IMR-90 (cell line): ENCODE data around the gene IQCK. TPM values are rescaled to one million over a fixed set of nuclear protein-coding genes. Genes with fewer than 3 reads are reported as not detected.

Experiments
- ATAC-seq: fragments of 200-7000 bp; cut with Tn5 transposase; 2 replicates; pipeline ENCODE4 v1.9.1; 2020; ENCODE audit warnings: low read depth, mild to moderate bottlenecking, moderate library complexity
- BruUV-seq: library from RNA; stranded (reverse); fragments of 400-500 nt; replicated peaks from 2 replicates; lab custom pipeline; 2021; lab: Mats Ljungman, UMichigan
- CTCF ChIA-PET: fragments of 300-600 bp; formaldehyde crosslinking; extraction: SDS; loops from one replicate; lab custom pipeline; 2021; ENCODE audit warnings: antibody characterized with exemption; lab: Yijun Ruan, JAX
- POLR2A ChIA-PET: fragments of 300-600 bp; sonication (Branson Sonifier 250); formaldehyde crosslinking; loops from one replicate; lab custom pipeline; 2022; ENCODE audit warnings: antibody characterized with exemption; ENCODE audit not compliant: unreplicated experiment; lab: Charles Lee
- DNase-seq: peaks from one replicate; pipeline ENCODE4 v3.0.0; 2013
- H2AFZ ChIP-seq: replicated peaks from 2 replicates; pipeline ENCODE3; 2013; ENCODE audit warnings: low read length, mild to moderate bottlenecking; ENCODE audit not compliant: poor library complexity
- H2AK5ac ChIP-seq: 2 replicates; pipeline ENCODE4 v1.6.1; 2013; ENCODE audit warnings: low read depth, low read length, inconsistent platforms
- H2AK9ac ChIP-seq: replicated peaks from 2 replicates; pipeline ENCODE3; 2013; ENCODE audit warnings: mild to moderate bottlenecking, low read depth, low read length, moderate library complexity; ENCODE audit not compliant: poor library complexity
- H2BK120ac ChIP-seq: 2 replicates; pipeline ENCODE4 v1.6.1; 2013; ENCODE audit warnings: low read depth, low read length, inconsistent platforms
- H2BK15ac ChIP-seq: 3 replicates; pipeline ENCODE4 v1.6.1; 2013; ENCODE audit warnings: low read depth, low read length, inconsistent platforms
- H2BK20ac ChIP-seq: 2 replicates; pipeline ENCODE4 v1.6.1; 2013; ENCODE audit warnings: low read depth, mild to moderate bottlenecking, inconsistent platforms, low read length, moderate library complexity
- H2BK5ac ChIP-seq: 2 replicates; pipeline ENCODE4 v1.6.1; 2013; ENCODE audit warnings: mild to moderate bottlenecking, low read depth, low read length, inconsistent platforms; ENCODE audit not compliant: poor library complexity, severe bottlenecking
- H3K14ac ChIP-seq: replicated peaks from 2 replicates; pipeline ENCODE4 v1.6.1; 2013; ENCODE audit warnings: low read depth, low read length, inconsistent platforms
- H3K18ac ChIP-seq: 2 replicates; pipeline ENCODE4 v1.6.1; 2013; ENCODE audit warnings: low read depth, low read length, control low read depth
- H3K23ac ChIP-seq: 2 replicates; pipeline ENCODE4 v1.6.1; 2013; ENCODE audit warnings: low read depth, low read length, inconsistent platforms
- H3K27ac ChIP-seq: 2 replicates; pipeline ENCODE4 v1.5.1; 2013; ENCODE audit warnings: mild to moderate bottlenecking, control low read depth, low read length; ENCODE audit not compliant: insufficient read depth
- H3K27me3 ChIP-seq: 2 replicates; pipeline ENCODE4 v1.6.1; 2013; ENCODE audit warnings: low read length; ENCODE audit not compliant: control insufficient read depth, insufficient read depth
- H3K36me3 ChIP-seq: 2 replicates; pipeline ENCODE4 v1.6.1; 2013; ENCODE audit warnings: low read length, mixed read lengths; ENCODE audit not compliant: control insufficient read depth, insufficient read depth
- H3K4ac ChIP-seq: 2 replicates; pipeline ENCODE4 v1.6.1; 2013; ENCODE audit warnings: low read depth, low read length, inconsistent platforms
- H3K4me1 ChIP-seq: 2 replicates; pipeline ENCODE4 v1.6.1; 2013; ENCODE audit warnings: low read length, mixed read lengths; ENCODE audit not compliant: control insufficient read depth, insufficient read depth
- H3K4me2 ChIP-seq: 2 replicates; pipeline ENCODE4 v1.6.1; 2013; ENCODE audit warnings: low read depth, mild to moderate bottlenecking, control low read depth, low read length, moderate library complexity
- H3K4me3 ChIP-seq: 2 replicates; pipeline ENCODE4 v1.5.1; 2013; ENCODE audit warnings: low read depth, mild to moderate bottlenecking, control low read depth, low read length, moderate library complexity; ENCODE audit not compliant: insufficient read depth
- H3K56ac ChIP-seq: 2 replicates; pipeline ENCODE4 v1.6.1; 2013; ENCODE audit warnings: low read length, inconsistent platforms; ENCODE audit not compliant: insufficient read depth; ENCODE audit errors: extremely low read depth
- H3K79me1 ChIP-seq, 2 experiments: 2 replicates each; pipeline ENCODE4 v1.6.1; 2013; ENCODE audit warnings: low read length in 2 of 2, inconsistent platforms in 1 of 2, low read depth in 1 of 2
- H3K9ac ChIP-seq: 2 replicates; pipeline ENCODE4 v1.6.1; 2013; ENCODE audit warnings: low read depth, low read length, control low read depth
- H3K9me1 ChIP-seq: 2 replicates; pipeline ENCODE4 v1.6.1; 2013; ENCODE audit warnings: low read length, inconsistent platforms; ENCODE audit not compliant: insufficient read depth
- H3K9me3 ChIP-seq: 2 replicates; pipeline ENCODE4 v1.6.1; 2013; ENCODE audit warnings: low read length; ENCODE audit not compliant: control insufficient read depth, insufficient read depth
- H4K20me1 ChIP-seq: 2 replicates; pipeline ENCODE4 v1.6.1; 2013; ENCODE audit warnings: low read length, inconsistent platforms; ENCODE audit not compliant: insufficient read depth
- H4K5ac ChIP-seq: 2 replicates; pipeline ENCODE4 v1.6.1; 2013; ENCODE audit warnings: mild to moderate bottlenecking, low read depth, low read length, control low read depth
- H4K8ac ChIP-seq, 2 experiments: 2 replicates each; pipeline ENCODE4 v1.6.1; 2013; ENCODE audit warnings: low read depth in 2 of 2, low read length in 2 of 2, control low read depth in 1 of 2, inconsistent platforms in 1 of 2
- H4K91ac ChIP-seq: 2 replicates; pipeline ENCODE4 v1.6.1; 2013; ENCODE audit warnings: low read depth, low read length, inconsistent platforms; ENCODE audit not compliant: insufficient read depth
- BHLHE40 ChIP-seq: fragments of 150-350 bp; IDR thresholded peaks from 2 replicates; pipeline ENCODE4 v1.6.1; 2016; ENCODE audit warnings: mild to moderate bottlenecking, low read depth, low read length
- CEBPB ChIP-seq: IDR thresholded peaks from 2 replicates; pipeline ENCODE4 v1.6.1; 2012; ENCODE audit warnings: low read depth, low read length, improper control_type of control experiment
- CHD1 ChIP-seq: IDR thresholded peaks from 2 replicates; pipeline ENCODE4 v1.6.1; 2012; ENCODE audit warnings: low read depth, low read length, improper control_type of control experiment
- FOS ChIP-seq: fragments of 150-350 bp; IDR thresholded peaks from 2 replicates; pipeline ENCODE4 v1.6.1; 2016; ENCODE audit warnings: low read depth, low read length
- MAFK ChIP-seq: IDR thresholded peaks from 2 replicates; pipeline ENCODE4 v1.6.1; 2012; ENCODE audit warnings: low read depth, low read length, improper control_type of control experiment
- MAZ ChIP-seq: IDR thresholded peaks from 2 replicates; pipeline ENCODE4 v1.6.1; 2012; ENCODE audit warnings: low read depth, mild to moderate bottlenecking, low read length, improper control_type of control experiment, moderate library complexity, borderline replicate concordance
- MXI1 ChIP-seq: IDR thresholded peaks from 2 replicates; pipeline ENCODE4 v1.6.1; 2012; ENCODE audit warnings: low read depth, mild to moderate bottlenecking, low read length, moderate library complexity, borderline replicate concordance
- NFE2L2 ChIP-seq: fragments of 150-350 bp; IDR thresholded peaks from 2 replicates; pipeline ENCODE4 v1.6.1; 2016; ENCODE audit warnings: low read depth, mild to moderate bottlenecking, low read length
- POLR2A ChIP-seq: IDR thresholded peaks from 2 replicates; pipeline ENCODE4 v1.6.1; 2012; ENCODE audit warnings: mild to moderate bottlenecking, low read depth, low read length
- RAD21 ChIP-seq: IDR thresholded peaks from 2 replicates; pipeline ENCODE4 v1.6.1; 2012; ENCODE audit warnings: low read length, improper control_type of control experiment
- RCOR1 ChIP-seq: IDR thresholded peaks from 2 replicates; pipeline ENCODE4 v1.6.1; 2012; ENCODE audit warnings: mild to moderate bottlenecking, low read length, improper control_type of control experiment; ENCODE audit not compliant: insufficient replicate concordance
- RFX5 ChIP-seq: IDR thresholded peaks from 2 replicates; pipeline ENCODE4 v1.8.0; 2012; ENCODE audit warnings: low read depth, mild to moderate bottlenecking, low read length, moderate library complexity
- SMC3 ChIP-seq: fragments of 150-350 bp; IDR thresholded peaks from 2 replicates; pipeline ENCODE4 v1.6.1; 2016; ENCODE audit warnings: low read depth, mild to moderate bottlenecking, antibody characterized with exemption, low read length, moderate library complexity
- WGBS, 2 experiments: methylation state at CpG; one replicate each; pipeline versions ENCODE4 v1.1.5 to v1.1.7; 2013; ENCODE audit warnings: missing lambda C conversion rate in 2 of 2; ENCODE audit not compliant: insufficient read length in 1 of 2; ENCODE audit errors: extremely low coverage in 2 of 2; 5-methylcytosine and 5-hydroxymethylcytosine counted together
- dilution Hi-C: fragments of 300-500 bp; cut with HindIII; formaldehyde crosslinking; loops from one replicate; pipeline ENCODE4 v1.14.3; 2018; ENCODE audit warnings: low sequenced_read_pairs; ENCODE audit not compliant: unreplicated experiment
- in situ Hi-C: fragments of 300-500 bp; cut with MboI; formaldehyde crosslinking; loops from 3 replicates; pipeline ENCODE4 v1.14.3; 2019; ENCODE audit warnings: low sequenced_read_pairs, inconsistent platforms, mixed read lengths
- intact Hi-C: fragments of 100-400 bp; cut with micrococcal nuclease; formaldehyde crosslinking; loops from 2 replicates; pipeline ENCODE4 v1.10.0; 2022
- polyA plus RNA-seq, 3 experiments: library from polyadenylated mRNA; depleted of rRNA; stranded (reverse); fragments of >200 nt; gene quantifications; 2 replicates each; pipeline ENCODE4 v1.2.3, GENCODE V29; 2012; ENCODE audit warnings: low replicate concordance in 1 of 3
- total RNA-seq: library from RNA; depleted of rRNA; stranded (reverse); fragments of >200 nt; gene quantifications from 2 replicates; pipeline ENCODE4 v1.2.3, GENCODE V29; 2012
- TF ChIP-seq, protein P1 (sequence below): fragments of 150-350 bp; IDR thresholded peaks from 2 replicates; pipeline ENCODE4 v1.6.1; 2017; ENCODE audit warnings: mild to moderate bottlenecking, antibody characterized with exemption, low read length, low read depth
- TF ChIP-seq, protein P2 (sequence below): conservative IDR thresholded peaks from 2 replicates; pipeline ENCODE4 v1.5.1; 2012; ENCODE audit warnings: mild to moderate bottlenecking, low read depth, low read length, improper control_type of control experiment
- TF ChIP-seq, protein P3 (sequence below): fragments of 150-350 bp; IDR thresholded peaks from 2 replicates; pipeline ENCODE4 v1.6.1; 2016; ENCODE audit warnings: low read depth, mild to moderate bottlenecking, low read length, moderate library complexity, borderline replicate concordance

IQCK gene
- total and polyA plus RNA-seq, 2 of the 4 experiments (the other 2 are of a cell fraction): 4.1 to 5.4 TPM

DNA sequence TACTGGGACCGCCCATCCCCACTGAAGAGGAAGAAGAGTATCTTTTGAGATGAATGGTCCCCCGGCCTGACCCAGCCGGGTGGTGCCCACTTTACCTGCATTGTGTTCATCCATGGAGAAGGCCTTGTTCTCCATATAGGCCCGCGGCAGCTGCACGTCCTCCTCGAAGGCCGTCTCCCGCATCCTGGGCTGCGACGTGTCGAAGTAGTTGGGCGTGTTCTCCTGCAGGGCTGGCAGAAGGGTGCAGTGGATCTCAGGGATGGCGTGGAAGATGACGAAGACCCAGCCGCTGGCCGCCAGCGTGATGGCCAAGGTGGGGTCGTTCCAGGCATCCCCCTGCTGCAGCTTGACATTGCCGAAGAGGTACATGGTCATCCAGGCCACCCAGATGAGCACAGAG is 153.7 kb downstream of the IQCK start:
- Histone ChIP-seq H3K4me3 (no peak overlapping the region), H3K79me1 (peaks cover 0 to 3% of the 10 kb centered on the region in 2 experiments; a peak in 1 of 4 replicates), H3K4me1 (no peaks in the 10 kb centered on the region), H3K4ac (no peak overlapping the region), H3K18ac (no peak overlapping the region), H3K36me3 (peaks cover 7% of the 10 kb centered on the region; the same call in 1 of the 2 replicates), H4K91ac (no peak overlapping the region), H2BK15ac (no peak overlapping the region), H2AK5ac (no peak overlapping the region), H2AK9ac (no peak overlapping the region), H3K14ac (no peak overlapping the region), H3K9me1 (peaks cover 13% of the 10 kb centered on the region; the same call in 1 of the 2 replicates), H2BK120ac (no peak overlapping the region), H4K8ac (no peak overlapping the region), H3K27ac (no peak overlapping the region), H3K56ac (no peak overlapping the region), H3K4me2 (no peak overlapping the region), H2BK20ac (no peak overlapping the region), H3K27me3 (no peaks in the 10 kb centered on the region), H3K23ac (no peak overlapping the region), H2AFZ (no peak overlapping the region), H3K9ac (no peak overlapping the region), H4K20me1 (no peaks in the 10 kb centered on the region), H4K5ac (no peak overlapping the region), H2BK5ac (no peak overlapping the region), H3K9me3 (no peaks in the 10 kb centered on the region)
- ChIA-PET POLR2A (no interaction called here), CTCF (no interaction called here)
- intact Hi-C loops (no loop called here), dilution Hi-C loops (no loop called here), in situ Hi-C loops (no loop called here)
- no peak for ATAC-seq
- WGBS, 2 experiments: 95% methylated on average over 10 of the region's 20 CpGs; no CpG with 5 or more reads in 1 of the 2 experiments
- TF ChIP-seq BHLHE40 (no peak), RAD21 (no peak), SMC3 (no peak), FOS (no peak), RCOR1 (no peak), RFX5 (no peak), MAFK (no peak), POLR2A (no peak), MXI1 (no peak), NFE2L2 (no peak), CHD1 (no peak), MAZ (no peak), CEBPB (no peak)
- TF ChIP-seq, protein P1, sequence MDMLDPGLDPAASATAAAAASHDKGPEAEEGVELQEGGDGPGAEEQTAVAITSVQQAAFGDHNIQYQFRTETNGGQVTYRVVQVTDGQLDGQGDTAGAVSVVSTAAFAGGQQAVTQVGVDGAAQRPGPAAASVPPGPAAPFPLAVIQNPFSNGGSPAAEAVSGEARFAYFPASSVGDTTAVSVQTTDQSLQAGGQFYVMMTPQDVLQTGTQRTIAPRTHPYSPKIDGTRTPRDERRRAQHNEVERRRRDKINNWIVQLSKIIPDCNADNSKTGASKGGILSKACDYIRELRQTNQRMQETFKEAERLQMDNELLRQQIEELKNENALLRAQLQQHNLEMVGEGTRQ: no peak
- TF ChIP-seq, protein P2, sequence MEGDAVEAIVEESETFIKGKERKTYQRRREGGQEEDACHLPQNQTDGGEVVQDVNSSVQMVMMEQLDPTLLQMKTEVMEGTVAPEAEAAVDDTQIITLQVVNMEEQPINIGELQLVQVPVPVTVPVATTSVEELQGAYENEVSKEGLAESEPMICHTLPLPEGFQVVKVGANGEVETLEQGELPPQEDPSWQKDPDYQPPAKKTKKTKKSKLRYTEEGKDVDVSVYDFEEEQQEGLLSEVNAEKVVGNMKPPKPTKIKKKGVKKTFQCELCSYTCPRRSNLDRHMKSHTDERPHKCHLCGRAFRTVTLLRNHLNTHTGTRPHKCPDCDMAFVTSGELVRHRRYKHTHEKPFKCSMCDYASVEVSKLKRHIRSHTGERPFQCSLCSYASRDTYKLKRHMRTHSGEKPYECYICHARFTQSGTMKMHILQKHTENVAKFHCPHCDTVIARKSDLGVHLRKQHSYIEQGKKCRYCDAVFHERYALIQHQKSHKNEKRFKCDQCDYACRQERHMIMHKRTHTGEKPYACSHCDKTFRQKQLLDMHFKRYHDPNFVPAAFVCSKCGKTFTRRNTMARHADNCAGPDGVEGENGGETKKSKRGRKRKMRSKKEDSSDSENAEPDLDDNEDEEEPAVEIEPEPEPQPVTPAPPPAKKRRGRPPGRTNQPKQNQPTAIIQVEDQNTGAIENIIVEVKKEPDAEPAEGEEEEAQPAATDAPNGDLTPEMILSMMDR: no peak
- TF ChIP-seq, protein P3, sequence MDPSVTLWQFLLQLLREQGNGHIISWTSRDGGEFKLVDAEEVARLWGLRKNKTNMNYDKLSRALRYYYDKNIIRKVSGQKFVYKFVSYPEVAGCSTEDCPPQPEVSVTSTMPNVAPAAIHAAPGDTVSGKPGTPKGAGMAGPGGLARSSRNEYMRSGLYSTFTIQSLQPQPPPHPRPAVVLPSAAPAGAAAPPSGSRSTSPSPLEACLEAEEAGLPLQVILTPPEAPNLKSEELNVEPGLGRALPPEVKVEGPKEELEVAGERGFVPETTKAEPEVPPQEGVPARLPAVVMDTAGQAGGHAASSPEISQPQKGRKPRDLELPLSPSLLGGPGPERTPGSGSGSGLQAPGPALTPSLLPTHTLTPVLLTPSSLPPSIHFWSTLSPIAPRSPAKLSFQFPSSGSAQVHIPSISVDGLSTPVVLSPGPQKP: no peak
- DNase-seq: no peak
- BruUV-seq: no TSS peak
